Nephron (organoid): ENCODE data around the gene MPL.
"Not testable (repeated sequence)": the region's sequence is repeated elsewhere in the genome, so short reads cannot be mapped to it uniquely, and the experiment has no call there.

Source experiments
- H3K27ac Mint-ChIP-seq, 3 experiments: 2 replicates each; pipeline ENCODE4 v1.8.0; 2020; ENCODE audit warnings: mixed read lengths in 3 of 3, mild to moderate bottlenecking in 2 of 3, moderate library complexity in 1 of 3
- H3K27me3 Mint-ChIP-seq: 2 replicates; pipeline ENCODE4 v1.8.0; 2021; ENCODE audit warnings: low read depth, mild to moderate bottlenecking, moderate library complexity, mixed read lengths
- H3K36me3 Mint-ChIP-seq: 2 replicates; pipeline ENCODE4 v1.8.0; 2020; ENCODE audit warnings: low read depth, mixed read lengths
- H3K4me1 Mint-ChIP-seq: 2 replicates; pipeline ENCODE4 v1.8.0; 2020; ENCODE audit warnings: mixed read lengths
- H3K4me3 Mint-ChIP-seq, 3 experiments: 2 replicates each; pipeline ENCODE4 v1.8.0; 2020; ENCODE audit warnings: mild to moderate bottlenecking in 3 of 3, mixed read lengths in 3 of 3, moderate library complexity in 2 of 3
- H3K9me3 Mint-ChIP-seq: 2 replicates; pipeline ENCODE4 v1.8.0; 2020; ENCODE audit warnings: mixed read lengths
- TF ChIP-seq, protein P1 (sequence below), 3 experiments: fragments of 200-600 bp; sonication (generic); IDR thresholded peaks; one replicate each; pipeline ENCODE4 v1.5.0; 2021; ENCODE audit warnings: antibody characterized with exemption in 3 of 3; ENCODE audit not compliant: unreplicated experiment in 3 of 3

Gene MPL

DNA sequence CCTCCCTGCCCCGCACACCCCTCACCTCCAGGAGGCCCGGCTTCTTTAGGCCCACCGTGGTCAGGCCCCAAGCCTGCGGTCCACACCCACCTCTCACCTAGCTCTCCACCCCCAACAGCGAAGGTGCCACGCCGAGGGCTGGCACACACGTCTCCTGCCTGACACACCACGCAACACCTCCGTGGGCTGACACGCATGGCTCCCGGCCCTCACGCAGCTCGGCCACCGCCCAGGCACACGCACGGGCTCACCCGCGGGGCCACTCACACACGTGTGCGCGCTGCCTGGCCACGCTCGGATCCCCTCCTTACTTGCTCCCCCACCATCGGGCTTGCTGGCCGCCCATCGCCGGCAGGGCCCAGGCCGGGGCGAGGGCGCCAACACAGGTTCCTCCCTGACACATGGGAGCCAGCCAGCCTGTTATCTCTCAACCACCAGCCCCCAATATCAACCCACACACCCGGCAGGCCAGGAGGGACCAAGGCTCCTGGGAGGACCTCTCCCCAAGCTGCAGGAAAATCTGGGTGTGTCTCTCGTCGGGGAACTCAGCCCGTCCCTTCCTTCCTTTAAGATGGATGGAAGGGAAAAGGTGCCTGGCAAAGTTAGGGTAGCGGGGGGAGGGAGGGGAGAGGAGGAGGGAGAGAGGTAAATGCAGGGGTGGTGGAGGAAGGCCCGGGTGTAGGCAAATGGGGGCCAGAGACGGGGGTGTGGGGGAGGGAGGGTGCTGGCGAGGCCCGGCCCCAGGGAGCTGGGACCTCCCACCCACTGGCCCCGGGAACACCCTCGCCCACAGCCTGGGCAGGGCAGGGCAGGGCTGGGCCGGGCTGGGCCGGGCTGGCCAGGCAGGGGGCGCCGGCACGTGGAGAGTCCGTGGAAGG is 29.6 kb downstream of the MPL start:
- peaks cover 33% of the 10 kb centered on the region for H3K36me3 Mint-ChIP-seq
- H3K27ac Mint-ChIP-seq, result peak overlapping the region in 1 of 3 experiments; percentile 32
- H3K4me3 Mint-ChIP-seq, result peak overlapping the region; percentile 83 to 85 (median 84)
- H3K4me1 Mint-ChIP-seq, result peaks cover 25% of the 10 kb centered on the region
- TF ChIP-seq, protein P1, sequence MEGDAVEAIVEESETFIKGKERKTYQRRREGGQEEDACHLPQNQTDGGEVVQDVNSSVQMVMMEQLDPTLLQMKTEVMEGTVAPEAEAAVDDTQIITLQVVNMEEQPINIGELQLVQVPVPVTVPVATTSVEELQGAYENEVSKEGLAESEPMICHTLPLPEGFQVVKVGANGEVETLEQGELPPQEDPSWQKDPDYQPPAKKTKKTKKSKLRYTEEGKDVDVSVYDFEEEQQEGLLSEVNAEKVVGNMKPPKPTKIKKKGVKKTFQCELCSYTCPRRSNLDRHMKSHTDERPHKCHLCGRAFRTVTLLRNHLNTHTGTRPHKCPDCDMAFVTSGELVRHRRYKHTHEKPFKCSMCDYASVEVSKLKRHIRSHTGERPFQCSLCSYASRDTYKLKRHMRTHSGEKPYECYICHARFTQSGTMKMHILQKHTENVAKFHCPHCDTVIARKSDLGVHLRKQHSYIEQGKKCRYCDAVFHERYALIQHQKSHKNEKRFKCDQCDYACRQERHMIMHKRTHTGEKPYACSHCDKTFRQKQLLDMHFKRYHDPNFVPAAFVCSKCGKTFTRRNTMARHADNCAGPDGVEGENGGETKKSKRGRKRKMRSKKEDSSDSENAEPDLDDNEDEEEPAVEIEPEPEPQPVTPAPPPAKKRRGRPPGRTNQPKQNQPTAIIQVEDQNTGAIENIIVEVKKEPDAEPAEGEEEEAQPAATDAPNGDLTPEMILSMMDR (IDR thresholded peaks at IDR 0.05; ENCODE audit: unreplicated experiment in 3 of 3), result no peak
- H3K27me3 Mint-ChIP-seq, result no peaks in the 10 kb centered on the region
- H3K9me3 Mint-ChIP-seq, result no peaks in the 10 kb centered on the region

GRCh38 chr1:43367904-43368645 is 30.5 kb downstream of the MPL start, which contains the start of gene ELOVL1:
TSS of gene ELOVL1 (minus strand) at chr1:43368011. CDS start at chr1:43365609, 2,402 bp downstream.
- TF ChIP-seq, protein P1 (IDR thresholded peaks at IDR 0.05; ENCODE audit: unreplicated experiment in 3 of 3), result peak in 2 of 3 experiments; percentile 20 to 37
- no peaks in the 10 kb centered on the region for H3K9me3 Mint-ChIP-seq
- peaks cover 25% of the 10 kb centered on the region for H3K4me1 Mint-ChIP-seq
- H3K4me3 Mint-ChIP-seq, result peak within 1 kb of the TSS; percentile 85 to 90 (median 90)
- H3K27ac Mint-ChIP-seq, result peak within 1 kb of the TSS; percentile 81 to 98 (median 87)
- peaks cover 28% of the 10 kb centered on the region for H3K36me3 Mint-ChIP-seq
- no peaks in the 10 kb centered on the region for H3K27me3 Mint-ChIP-seq

DNA sequence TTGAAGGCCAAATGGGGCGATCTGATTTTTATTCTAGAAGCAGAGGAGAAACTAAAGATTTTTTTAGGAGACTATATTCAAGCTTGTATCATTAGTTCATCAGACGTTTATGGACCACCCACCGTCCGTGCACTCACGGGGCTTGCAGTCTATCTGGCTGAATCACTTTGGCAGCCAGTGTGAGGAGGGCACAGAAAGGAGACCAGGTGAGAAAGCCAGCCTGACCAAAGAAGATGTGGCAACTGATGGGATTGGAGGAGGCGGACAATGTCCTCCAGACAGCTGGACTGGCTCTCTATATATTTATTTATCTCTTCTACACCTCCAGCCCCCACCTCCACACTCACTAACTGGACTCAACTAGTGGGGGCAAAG is 31.0 kb downstream of the MPL start:
- Mint-ChIP-seq H3K36me3 (peaks cover 22% of the 10 kb centered on the region), H3K4me1 (peaks cover 25% of the 10 kb centered on the region), H3K27ac (peak overlapping the region; percentile 81 to 98 (median 87)), H3K27me3 (no peaks in the 10 kb centered on the region), H3K9me3 (no peaks in the 10 kb centered on the region), H3K4me3 (peak overlapping the region; percentile 84 to 90 (median 90))
- TF ChIP-seq, protein P1 (IDR thresholded peaks at IDR 0.05; ENCODE audit: unreplicated experiment in 3 of 3), result no peak

DNA sequence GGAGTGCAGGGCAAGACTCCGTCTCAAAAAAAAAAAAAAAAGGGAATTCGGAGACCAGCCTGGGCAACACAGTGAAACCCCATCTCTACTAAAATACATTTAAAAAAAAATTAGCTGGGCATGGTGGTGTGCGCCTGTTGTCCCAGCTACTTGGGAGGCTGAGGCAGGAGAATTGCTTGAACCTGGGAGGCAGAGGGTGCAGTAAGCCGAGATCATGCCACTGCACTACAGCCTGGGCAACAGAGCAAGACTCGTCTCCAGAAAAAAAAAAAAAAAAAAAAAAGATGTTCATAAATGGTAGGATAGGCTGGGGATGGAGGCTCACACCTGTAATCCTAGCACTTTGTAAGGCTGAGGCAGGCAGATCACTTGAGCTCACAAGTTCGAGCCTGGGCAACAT is 32.2 kb downstream of the MPL start:
- not testable (repeated sequence) for H3K4me3 Mint-ChIP-seq, H3K27ac Mint-ChIP-seq, H3K9me3 Mint-ChIP-seq, H3K27me3 Mint-ChIP-seq
- H3K36me3 Mint-ChIP-seq, result peaks cover 11% of the 10 kb centered on the region
- peaks cover 25% of the 10 kb centered on the region for H3K4me1 Mint-ChIP-seq

DNA sequence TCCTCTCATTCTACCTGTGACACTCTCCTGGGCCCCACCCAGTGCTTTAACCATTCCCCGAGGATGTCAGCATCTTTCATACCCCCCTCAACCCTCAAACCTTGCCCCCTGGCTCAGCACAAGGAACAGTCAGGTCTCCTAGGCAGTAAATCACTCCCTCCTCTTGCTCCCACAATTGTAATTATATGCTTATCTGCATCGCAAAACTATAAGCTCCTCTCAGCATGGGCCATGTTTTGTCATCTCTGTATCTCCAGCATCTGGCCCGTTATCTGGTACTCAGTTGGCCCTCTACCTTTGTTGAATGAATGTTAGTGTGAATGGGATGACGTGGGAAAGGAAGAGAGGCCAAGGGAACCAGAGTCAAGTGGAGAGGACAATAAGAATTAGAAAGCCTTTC is 32.9 kb downstream of the MPL start:
- Mint-ChIP-seq H3K4me1 (peaks cover 19% of the 10 kb centered on the region), H3K27me3 (no peaks in the 10 kb centered on the region), H3K27ac (peak overlapping the region in 1 of 3 experiments; percentile 19), H3K36me3 (peaks cover 6% of the 10 kb centered on the region), H3K9me3 (no peaks in the 10 kb centered on the region), H3K4me3 (peak overlapping the region; percentile 12 to 76 (median 28))
- TF ChIP-seq, protein P1 (IDR thresholded peaks at IDR 0.05; ENCODE audit: unreplicated experiment in 3 of 3), result no peak

DNA sequence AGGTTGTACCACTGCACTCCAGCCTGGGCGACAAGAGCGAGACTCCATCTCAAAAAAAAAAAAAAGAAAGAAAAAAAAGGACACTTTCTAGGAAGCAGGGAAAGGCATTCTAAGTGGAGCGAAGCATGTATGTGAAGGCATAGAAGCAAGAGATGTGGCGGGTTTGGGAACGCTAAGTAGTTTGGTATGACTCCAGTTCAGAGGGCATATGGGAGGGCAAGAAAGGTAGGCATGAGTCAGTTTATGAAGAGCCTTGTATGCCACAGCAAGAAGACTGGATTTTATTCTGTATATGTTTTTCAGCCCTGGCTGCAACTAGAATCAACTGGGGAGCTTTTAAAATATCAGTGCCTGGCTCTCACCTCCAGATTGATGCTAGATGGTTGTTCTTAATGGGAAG is 34.6 kb downstream of the MPL start:
- Mint-ChIP-seq H3K27ac (no peak overlapping the region), H3K36me3 (no peaks in the 10 kb centered on the region), H3K4me3 (no peak overlapping the region), H3K9me3 (no peaks in the 10 kb centered on the region), H3K27me3 (no peaks in the 10 kb centered on the region), H3K4me1 (peaks cover 13% of the 10 kb centered on the region)
- TF ChIP-seq, protein P1 (IDR thresholded peaks at IDR 0.05; ENCODE audit: unreplicated experiment in 3 of 3), result no peak
